HG03108 (cell line): ENCODE data around the gene ZNF408.

Source experiments
- ATAC-seq: cut with Tn5 transposase; IDR thresholded peaks from one replicate; pipeline ENCODE4 v1.9.1; 2021; ENCODE audit warnings: moderate library complexity; ENCODE audit not compliant: unreplicated experiment

Gene ZNF408

GRCh38 chr11:46725338-46726205, 24.7 kb downstream of the ZNF408 start:
- ATAC-seq: no peak

DNA sequence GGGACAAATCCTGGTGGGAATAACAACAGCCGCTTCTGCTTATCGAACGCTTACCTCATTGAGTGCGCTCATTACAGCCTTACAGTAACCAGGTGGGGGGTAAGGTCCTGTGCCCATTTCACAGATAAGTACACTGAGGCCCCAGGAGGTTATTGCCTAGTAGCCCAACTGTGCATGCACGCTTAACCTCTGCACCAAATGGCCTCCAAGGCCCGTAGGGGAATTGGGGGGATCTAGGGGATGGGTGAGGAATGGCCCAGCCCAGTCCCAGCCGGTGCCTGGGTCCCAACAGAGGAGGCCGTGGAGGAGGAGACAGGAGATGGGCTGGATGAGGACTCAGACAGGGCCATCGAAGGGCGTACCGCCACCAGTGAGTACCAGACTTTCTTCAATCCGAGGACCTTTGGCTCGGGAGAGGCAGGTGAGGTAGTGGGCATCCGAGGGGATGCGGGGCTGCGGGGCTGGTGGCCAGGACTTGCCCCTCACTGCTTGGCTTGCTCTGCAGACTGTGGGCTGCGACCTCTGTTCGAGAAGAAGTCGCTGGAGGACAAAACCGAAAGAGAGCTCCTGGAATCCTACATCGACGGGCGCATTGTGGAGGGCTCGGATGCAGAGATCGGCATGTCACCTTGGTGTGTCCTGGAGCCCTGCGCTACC, 25.5 kb downstream of the ZNF408 start:
- no peak for ATAC-seq

DNA sequence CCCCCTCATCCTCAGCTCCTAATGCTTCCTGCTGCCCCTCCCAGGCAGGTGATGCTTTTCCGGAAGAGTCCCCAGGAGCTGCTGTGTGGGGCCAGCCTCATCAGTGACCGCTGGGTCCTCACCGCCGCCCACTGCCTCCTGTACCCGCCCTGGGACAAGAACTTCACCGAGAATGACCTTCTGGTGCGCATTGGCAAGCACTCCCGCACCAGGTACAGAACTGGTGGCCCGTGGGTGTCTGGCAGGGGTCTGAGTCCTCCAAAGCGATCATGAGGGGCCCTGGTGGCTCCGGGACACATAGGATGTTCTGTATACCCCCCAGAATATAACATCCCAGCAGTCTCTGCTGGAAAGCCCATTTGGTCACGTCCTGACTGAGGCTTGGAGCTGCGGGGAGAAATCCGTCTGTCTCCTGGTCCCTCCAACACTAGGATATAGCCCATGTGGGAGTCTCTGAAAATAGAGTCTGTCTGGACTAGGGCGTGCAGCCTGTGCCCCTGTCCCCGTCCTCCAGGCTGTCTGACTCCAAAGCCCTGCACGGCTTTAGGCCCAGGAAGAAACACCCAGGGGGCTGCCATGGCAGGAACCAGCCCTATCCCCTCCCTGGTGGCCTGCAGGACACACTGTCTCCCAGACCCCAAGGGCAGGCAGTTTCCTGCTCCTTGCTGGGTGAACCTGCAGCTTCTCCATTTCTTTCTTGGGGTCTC, 27.3 kb downstream of the ZNF408 start:
- no peak for ATAC-seq

- no peak for ATAC-seq
Observed at GRCh38 chr11:46728659-46729040, 27.8 kb downstream of the ZNF408 start.

- ATAC-seq: no peak
Observed at GRCh38 chr11:46729110-46730027, 28.5 kb downstream of the ZNF408 start.

DNA sequence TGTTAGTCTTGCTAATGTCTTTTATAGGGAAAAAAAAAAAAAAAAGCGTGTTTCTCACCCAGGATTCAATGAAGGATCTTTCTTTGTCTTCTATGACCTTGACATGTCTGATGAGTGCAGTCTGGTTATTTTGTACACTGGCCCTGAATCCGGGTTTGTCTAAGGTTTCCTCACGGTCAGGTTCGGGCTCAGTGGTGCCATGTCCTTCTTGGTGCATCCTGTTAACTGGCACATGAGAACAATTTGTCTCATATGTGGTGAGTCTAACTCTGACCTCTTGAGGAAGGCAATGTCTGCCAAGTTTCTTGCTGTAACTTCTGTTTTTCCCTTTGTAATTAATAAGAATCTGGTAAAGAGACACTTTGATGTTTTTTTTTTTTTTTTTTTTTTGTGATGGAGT, 30.7 kb downstream of the ZNF408 start:
- no peak for ATAC-seq

DNA sequence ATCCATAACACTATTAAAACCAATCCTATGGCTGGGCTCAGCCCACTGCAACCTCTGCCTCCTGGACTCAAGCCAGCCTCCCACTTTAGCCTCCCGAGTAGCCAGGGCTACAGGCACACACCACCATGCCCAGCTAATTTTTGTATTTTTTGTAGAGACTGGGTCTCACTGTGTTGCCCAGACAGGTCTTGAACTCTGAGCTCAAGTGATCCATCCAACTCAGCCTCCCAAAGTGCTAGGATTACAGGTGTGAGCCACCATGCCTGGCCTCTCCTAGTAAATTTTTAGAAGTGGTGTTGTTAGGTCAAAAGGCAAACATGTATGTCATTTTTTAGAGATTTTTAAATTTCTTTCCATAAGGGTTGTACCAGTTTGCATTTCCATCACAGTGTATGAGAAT, 32.4 kb downstream of the ZNF408 start:
- no peak for ATAC-seq

DNA sequence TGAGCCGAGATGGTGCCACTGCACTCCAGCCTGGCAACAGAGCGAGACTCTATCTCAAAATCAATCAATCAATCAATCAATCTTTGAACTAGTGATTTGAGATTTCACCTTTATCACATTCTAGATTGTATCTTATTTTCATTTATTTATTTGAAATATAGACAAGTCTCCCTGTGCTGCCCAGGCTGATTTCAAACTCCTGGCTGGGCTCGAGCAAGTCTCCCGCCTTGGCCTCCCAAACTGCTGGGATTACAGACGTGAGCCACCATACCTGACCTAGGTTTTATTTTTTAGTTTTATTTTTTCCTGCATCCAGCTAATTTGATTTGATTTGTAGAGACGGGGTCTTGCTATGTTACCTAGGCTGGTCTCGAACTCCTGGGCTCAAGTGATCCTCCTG, 35.3 kb downstream of the ZNF408 start:
- no peak for ATAC-seq

DNA sequence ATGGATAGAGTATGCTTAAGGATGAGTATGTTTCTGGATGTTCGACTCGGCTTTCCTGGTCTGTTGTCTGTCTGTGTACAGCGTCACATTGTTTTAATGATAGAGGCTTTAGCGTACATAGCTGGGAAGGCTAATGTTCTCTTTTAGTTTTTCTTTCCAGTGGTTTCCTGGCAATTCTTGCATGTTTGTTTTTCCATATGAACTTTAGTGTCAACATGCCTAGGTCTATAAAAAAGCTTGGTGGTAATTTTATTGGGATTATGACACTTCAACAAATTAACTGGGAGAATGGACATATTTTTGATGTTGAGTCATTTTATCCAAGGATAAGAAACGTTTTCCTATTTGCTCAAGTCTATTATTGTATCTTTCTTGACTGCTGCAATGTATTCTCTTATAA, 35.8 kb downstream of the ZNF408 start:
- ATAC-seq: no peak

GRCh38 chr11:46737699-46738098, 36.9 kb downstream of the ZNF408 start:
- no peak for ATAC-seq

DNA sequence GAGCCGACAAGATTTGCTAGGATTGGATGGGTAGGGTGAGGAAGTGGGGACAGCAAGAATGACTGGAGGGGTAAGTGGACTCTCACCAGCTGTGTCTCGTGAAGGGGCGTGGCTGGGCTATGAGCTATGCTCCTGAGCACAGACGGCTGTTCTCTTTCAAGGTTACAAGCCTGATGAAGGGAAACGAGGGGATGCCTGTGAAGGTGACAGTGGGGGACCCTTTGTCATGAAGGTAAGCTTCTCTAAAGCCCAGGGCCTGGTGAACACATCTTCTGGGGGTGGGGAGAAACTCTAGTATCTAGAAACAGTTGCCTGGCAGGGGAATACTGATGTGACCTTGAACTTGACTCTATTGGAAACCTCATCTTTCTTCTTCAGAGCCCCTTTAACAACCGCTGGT, 38.1 kb downstream of the ZNF408 start:
- ATAC-seq: no peak

DNA sequence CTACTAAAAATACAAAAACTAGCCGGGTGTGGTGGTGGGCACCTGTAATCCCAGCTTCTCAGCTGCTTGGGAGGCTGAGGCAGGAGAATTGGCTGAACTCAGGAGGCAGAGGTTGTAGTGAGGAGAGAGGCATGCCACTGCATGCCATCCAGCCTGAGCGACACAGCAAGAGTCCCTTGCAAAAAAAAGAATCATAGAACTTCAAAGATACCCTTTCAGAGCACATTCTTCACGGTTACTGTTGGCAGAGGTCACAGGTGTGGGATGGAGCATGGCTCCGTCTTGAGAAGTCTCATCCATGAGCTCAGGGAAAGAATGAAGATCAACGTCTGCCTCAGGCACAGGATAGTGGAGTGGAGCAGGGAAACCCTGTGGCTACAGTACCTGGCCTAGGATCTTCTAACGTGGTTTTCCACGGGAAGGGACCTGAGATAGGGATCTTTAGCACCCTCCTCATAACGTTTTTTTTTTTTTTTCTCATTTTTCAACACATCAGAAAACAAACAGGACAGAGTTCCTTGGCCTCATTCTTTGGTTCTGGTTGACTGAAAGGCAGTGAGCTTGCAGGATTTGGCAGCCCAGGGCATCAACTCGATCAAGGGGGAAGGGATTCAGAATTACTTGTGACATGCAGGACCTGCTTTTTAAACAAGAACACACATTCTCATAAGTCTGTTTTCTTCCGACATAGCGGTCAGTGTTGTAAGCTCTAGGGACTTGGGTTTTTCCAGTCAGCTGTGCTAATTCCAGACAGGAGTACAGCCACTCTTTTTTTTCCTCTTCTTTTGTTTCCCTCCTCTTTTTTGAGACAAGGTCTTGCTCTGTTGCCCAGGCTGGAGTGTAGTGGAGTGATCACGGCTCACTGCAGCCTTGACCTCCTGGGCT, 41.0 kb downstream of the ZNF408 start:
- ATAC-seq: no peak

- no peak for ATAC-seq
Observed at GRCh38 chr11:46743043-46743442, 42.2 kb downstream of the ZNF408 start.

GRCh38 chr11:46743693-46744339, 43.0 kb downstream of the ZNF408 start:
- ATAC-seq: no peak

- no peak for ATAC-seq
Observed at GRCh38 chr11:46745328-46745727, 44.5 kb downstream of the ZNF408 start.

- ATAC-seq: no peak
Observed at GRCh38 chr11:46745995-46746394, 45.2 kb downstream of the ZNF408 start.

GRCh38 chr11:46747150-46747549, 46.3 kb downstream of the ZNF408 start:
- no peak for ATAC-seq
